Medulla oblongata (tissue), 1 donor: Measurements from ENCODE around the gene KCNQ1.

Experiments
- DNase-seq: peaks from one replicate; pipeline ENCODE4 v3.0.0-alpha.2; 2015; ENCODE audit errors: extremely low spot score

KCNQ1 gene

GRCh38 chr11:2534957-2535672 is 90.3 kb downstream of the KCNQ1 start:
- DNase-seq, result no peak

DNA sequence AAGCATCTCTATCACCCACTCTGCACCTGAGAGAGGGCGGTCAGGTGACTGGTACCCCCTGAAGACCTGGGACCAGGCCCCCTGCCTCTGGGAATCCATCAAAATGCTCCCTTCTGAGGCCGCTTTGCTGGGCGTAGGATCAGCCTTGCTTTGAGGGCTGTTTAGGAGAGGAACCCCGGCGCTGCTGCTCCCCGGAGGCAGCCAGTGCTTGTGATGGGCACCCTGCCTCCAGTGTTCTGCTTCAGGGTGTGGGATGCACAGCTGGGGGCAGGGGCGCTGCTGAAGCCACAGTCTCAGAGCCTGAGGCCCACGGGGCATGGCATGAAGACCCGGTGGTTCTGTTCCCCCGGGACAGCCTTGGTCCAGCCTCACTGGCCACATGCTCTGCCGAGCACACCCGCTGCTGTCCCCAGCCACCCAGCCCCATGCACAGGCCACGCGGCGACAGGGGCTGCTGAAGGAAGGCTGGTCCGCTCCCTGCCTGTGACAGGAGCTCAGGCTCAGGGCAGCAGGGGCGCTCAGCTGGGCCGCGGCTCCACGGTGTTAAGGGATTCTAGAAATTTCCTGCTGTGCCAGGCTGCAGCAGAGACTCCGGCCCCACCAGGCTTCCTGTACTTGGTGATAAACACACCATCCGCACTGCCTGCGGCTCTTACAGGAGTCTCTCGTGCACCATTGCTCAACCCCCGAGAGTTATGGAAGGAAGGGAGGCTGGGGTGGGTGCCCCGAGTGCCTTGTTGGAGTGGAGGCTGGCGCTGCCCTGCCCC is 91.0 kb downstream of the KCNQ1 start:
- DNase-seq, result no peak

GRCh38 chr11:2536440-2536989 is 91.7 kb downstream of the KCNQ1 start:
- no peak for DNase-seq

DNA sequence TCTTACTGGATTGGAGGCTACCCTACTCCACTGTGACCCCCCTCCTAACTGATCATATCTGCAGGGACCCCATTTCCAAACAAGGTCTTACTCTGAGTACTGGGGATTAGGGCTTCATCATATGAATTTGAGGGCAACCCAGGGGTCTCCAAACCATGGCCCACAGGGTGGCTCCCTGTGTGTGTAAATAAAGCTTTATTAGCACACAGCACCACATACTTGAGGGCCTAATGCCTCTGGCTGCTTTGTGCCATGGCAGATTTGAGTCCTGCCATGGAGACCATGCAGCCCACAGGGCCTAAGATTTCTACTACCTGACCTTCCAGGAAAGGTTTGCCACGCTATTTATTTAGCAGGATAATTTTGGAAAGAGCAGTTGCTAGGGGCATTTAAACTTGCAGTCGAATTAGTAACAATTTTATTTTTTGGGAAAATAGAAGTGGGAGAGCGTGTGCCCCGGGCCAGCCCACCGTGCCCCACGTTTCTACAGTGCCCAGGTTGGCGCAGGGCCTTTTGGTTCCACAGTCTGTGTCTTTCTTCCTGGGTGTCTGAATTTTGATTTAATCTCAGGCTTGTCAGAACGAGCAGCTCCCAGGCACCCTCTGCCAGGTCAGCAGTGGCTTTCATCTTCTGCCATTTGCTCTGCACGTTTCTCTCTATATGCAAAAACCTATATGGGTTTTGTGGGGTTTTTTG is 92.3 kb downstream of the KCNQ1 start:
- no peak for DNase-seq

GRCh38 chr11:2537896-2538724 is 93.3 kb downstream of the KCNQ1 start:
- DNase-seq, result no peak

DNA sequence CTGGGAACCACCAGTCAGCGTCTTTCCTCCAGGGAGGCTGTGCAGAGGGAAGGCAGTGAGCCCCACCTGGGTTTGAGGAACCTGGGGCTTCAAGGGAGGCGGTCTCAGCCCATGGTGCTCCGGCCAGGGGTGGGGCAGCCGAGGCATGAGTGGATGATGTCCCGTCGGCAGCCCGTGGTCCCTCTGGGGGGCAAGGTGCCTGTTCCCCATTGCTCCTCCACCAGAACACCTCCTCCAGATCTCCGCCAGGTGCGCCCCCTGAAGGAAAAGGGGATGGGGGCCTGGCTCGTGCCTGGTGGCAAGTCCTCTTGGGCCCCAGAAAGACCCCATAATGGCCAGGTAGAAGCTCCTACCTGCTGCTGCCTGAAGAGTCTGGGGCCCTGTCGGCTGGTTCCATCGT is 94.1 kb downstream of the KCNQ1 start:
- DNase-seq, result no peak

- no peak for DNase-seq
Measured at GRCh38 chr11:2539371-2540222, 94.8 kb downstream of the KCNQ1 start.

GRCh38 chr11:2540223-2540991 is 95.6 kb downstream of the KCNQ1 start:
- no peak for DNase-seq

- no peak for DNase-seq
Measured at GRCh38 chr11:2540992-2541680, 96.3 kb downstream of the KCNQ1 start.

- no peak for DNase-seq
Measured at GRCh38 chr11:2541881-2542361, 97.1 kb downstream of the KCNQ1 start.

DNA sequence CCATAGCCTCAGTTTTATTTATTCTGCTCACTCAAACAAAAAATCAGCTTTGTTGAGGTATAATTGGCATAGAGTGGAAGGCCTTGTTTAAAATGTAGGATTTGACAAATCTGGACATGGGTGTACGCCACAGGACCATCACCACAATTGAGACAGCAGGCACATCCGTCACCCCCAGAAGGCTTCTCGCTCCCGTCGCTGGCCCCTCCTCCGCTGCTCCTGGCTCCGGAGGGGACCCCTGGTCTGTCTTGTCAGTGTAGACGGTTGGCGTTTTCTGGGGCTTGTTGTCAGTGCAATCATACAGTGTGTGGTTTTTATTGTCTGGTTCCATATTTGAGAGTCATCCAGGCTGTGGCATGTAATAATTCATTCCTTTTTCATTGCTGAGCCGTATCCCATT is 97.6 kb downstream of the KCNQ1 start:
- DNase-seq, result no peak

- DNase-seq, result no peak
Measured at GRCh38 chr11:2547806-2548205, 103.0 kb downstream of the KCNQ1 start.

- DNase-seq, result no peak
Measured at GRCh38 chr11:2548596-2548995, 103.8 kb downstream of the KCNQ1 start.

DNA sequence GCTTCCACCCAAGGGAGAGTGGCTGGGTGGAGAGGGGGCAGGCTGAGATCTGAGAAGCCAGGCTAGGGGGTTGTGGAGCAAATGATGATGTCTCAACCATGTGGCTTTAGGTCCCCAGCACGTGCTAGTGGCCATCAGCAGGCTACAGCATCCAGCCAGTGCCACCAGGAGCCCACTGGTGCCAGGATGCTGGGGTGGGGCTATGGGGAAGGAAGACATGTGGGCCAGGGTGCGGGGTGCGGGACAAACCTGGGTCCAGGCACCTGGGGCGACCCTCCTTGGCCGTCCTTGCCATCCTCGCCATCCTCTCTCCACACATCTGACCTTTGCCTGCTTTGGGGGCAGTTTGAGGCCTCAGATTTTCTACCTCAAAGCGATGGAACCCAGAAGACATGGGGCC is 104.3 kb downstream of the KCNQ1 start:
- no peak for DNase-seq

- DNase-seq, result no peak
Measured at GRCh38 chr11:2549491-2549875, 104.7 kb downstream of the KCNQ1 start.

DNA sequence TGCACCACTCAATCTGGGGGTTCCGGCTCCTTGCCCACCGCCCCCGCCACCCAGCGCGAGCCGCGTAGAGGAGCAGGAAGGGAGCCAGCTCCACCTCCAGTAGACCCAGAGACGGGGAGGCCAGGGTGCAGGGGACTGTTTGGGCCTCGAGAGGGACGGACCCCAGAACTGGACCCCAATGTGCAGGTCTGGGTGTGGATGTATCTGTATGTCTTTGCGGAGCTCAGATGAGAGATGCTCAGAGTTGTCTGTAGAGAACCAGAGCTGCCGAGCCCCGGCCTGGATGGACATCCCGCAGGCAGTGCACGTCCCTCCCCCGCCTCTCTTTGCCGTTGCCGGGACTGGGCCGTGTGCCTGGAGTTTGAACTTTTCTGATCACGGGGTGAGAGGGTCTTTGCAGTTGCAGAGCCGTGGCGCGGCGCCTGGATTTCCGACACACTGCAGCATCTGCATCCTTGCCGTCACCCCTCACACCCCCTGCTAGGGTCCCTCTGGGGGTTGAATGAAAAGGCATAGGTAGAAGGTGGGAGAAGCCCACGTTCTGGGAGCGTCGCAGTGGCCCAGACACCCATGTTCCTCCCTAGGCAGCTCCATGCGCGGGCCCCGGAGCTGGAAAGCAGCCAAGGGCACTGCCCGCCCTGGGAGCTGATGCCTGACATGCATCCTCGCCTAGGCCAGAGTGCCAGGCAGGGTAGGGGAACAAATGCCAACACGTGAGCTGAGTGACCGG is 105.2 kb downstream of the KCNQ1 start:
- peak; percentile 9 for DNase-seq

DNA sequence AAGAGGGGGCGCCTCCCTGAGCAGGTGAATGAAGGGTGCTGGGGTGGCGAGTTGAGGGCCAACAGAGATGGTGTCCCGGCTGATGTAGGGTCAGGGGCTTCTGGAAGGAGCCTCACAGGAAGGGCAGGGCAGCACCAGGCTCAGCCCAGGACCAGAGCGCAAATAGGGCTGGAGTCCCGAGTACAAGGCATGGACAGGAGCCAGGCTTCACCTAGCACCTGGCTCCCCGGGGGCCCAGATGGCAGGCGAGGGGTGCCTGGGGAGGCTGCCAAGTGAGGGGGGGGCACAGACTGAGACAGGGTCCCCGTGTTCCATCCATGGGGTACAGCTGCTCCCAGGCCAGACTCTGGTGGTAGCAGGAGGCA is 105.8 kb downstream of the KCNQ1 start:
- no peak for DNase-seq

- DNase-seq, result no peak
Measured at GRCh38 chr11:2551131-2551530, 106.3 kb downstream of the KCNQ1 start.

DNA sequence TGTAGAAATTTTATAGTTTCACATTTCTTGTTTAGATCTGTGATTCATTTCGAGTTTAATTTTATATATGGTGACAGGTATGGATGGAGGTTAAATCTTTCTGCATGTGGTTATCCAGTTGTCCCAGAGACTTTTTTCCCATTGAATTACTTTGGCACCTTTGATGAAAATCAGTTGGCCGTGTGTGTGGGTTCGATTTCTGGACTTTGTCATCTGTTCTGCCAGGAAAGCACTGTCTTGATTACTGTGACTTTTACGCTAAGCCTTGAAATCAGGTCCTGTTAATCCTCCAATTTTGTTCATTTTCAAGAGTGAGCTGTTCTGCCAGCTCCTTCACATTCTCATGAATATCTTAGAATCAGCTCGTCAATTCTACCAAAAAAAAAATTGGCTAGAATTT is 107.4 kb downstream of the KCNQ1 start:
- DNase-seq, result no peak
